K562 (cell line): ENCODE measurements around the gene ZNF627. TPM values are rescaled to one million over a fixed set of nuclear protein-coding genes. Genes with fewer than 3 reads are reported as not detected.
A peak's percentile ranks its signal among the peaks of the same experiment; 100 is the strongest.

Source experiments
- AFF1 ChIP-seq, 2 experiments: fragments of 450-650 bp; IDR thresholded peaks; 2 replicates each; pipeline ENCODE4 v1.6.1; 2018; ENCODE audit warnings: mild to moderate bottlenecking in 2 of 2, low read depth in 1 of 2; ENCODE audit not compliant: partially characterized antibody in 2 of 2
- CBX1 ChIP-seq: sonication (generic); IDR thresholded peaks from 2 replicates; pipeline ENCODE4 v1.6.1; 2016; ENCODE audit warnings: antibody characterized with exemption, low read depth, mild to moderate bottlenecking
- CHD4 ChIP-seq: fragments of 200-600 bp; sonication (generic); IDR thresholded peaks from 3 replicates; pipeline ENCODE4 v1.6.1; 2012; ENCODE audit warnings: low read depth, mild to moderate bottlenecking, mixed read lengths, low read length, inconsistent platforms; ENCODE audit not compliant: insufficient read depth, insufficient replicate concordance, poor library complexity, severe bottlenecking
- CTCFL ChIP-seq: IDR thresholded peaks from 2 replicates; pipeline ENCODE4 v1.6.1; 2011; ENCODE audit warnings: borderline replicate concordance, low read depth, mild to moderate bottlenecking, moderate library complexity, low read length; ENCODE audit not compliant: insufficient read depth, poor library complexity, severe bottlenecking
- EWSR1 ChIP-seq: fragments of 450-650 bp; IDR thresholded peaks from 2 replicates; pipeline ENCODE4 v1.6.1; 2018; ENCODE audit warnings: borderline replicate concordance, mild to moderate bottlenecking, low read depth, moderate library complexity; ENCODE audit not compliant: partially characterized antibody
- HIVEP1 ChIP-seq: fragments of 250-450 bp; sonication (Bioruptor Pico); IDR thresholded peaks from 2 replicates; pipeline ENCODE4 v1.4.0; 2020; ENCODE audit warnings: mild to moderate bottlenecking
- JUND ChIP-seq, 2 experiments: IDR thresholded peaks; 2 replicates in 1 of 2; 3 replicates in 1 of 2; pipeline ENCODE4 v1.6.1; 2011; ENCODE audit warnings: borderline replicate concordance in 2 of 2, low read depth in 2 of 2, low read length in 2 of 2, improper control_type of control experiment in 1 of 2, missing biosample characterization in 1 of 2, missing genetic modification characterization in 1 of 2, missing genetic modification reagents in 1 of 2
- KLF13 ChIP-seq: fragments of 450-650 bp; IDR thresholded peaks from 2 replicates; pipeline ENCODE4 v1.6.1; 2016; ENCODE audit warnings: missing genetic modification characterization, low read depth, mild to moderate bottlenecking, missing compliant biosample characterization, moderate library complexity, borderline replicate concordance
- PTBP1 ChIP-seq: fragments of 200-400 bp; formaldehyde crosslinking; IDR thresholded peaks from 2 replicates; pipeline ENCODE4 v1.6.1; 2017; ENCODE audit warnings: low read depth, low read length
- SFPQ ChIP-seq: fragments of 200-400 bp; formaldehyde crosslinking; IDR thresholded peaks from 2 replicates; pipeline ENCODE4 v1.6.1; 2017; ENCODE audit warnings: mild to moderate bottlenecking, low read depth, low read length, moderate library complexity
- ZNF347 ChIP-seq: fragments of 450-650 bp; formaldehyde crosslinking; IDR thresholded peaks from 2 replicates; pipeline ENCODE4 v1.4.0; 2020; ENCODE audit warnings: low read depth, mild to moderate bottlenecking, moderate library complexity
- polyA plus RNA-seq, 8 experiments: library from polyadenylated mRNA; depleted of rRNA in 4 of 8; stranded (reverse) in 5 of 8; unstranded in 3 of 8; fragments of >200 nt; fragmentation: Nextera tagmentation in 2 of 8; fragmentation: Illumina TruSeq in 1 of 8; extraction: Ambion mirVana in 2 of 8; extraction: Trizol in 1 of 8; gene quantifications; 2 replicates each; pipeline versions ENCODE4 v1.2.1 to v1.2.3, GENCODE V29; 2011 to 2014; ENCODE audit warnings: inconsistent platforms in 1 of 8, missing spikeins in 1 of 8
- total RNA-seq, 7 experiments: library from RNA; depleted of rRNA in 6 of 7; stranded (reverse); fragments of >200 nt in 6 of 7; fragmentation: Illumina TruSeq in 2 of 7; extraction: Trizol in 2 of 7; gene quantifications; 2 replicates each; pipeline versions ENCODE4 v1.2.1 to v1.2.3, GENCODE V29; 2011 to 2021; ENCODE audit warnings: low replicate concordance in 1 of 7
- TF ChIP-seq, protein P1 (sequence below): fragments of 450-650 bp; formaldehyde crosslinking; IDR thresholded peaks from 2 replicates; pipeline ENCODE4 v1.4.0; 2020; ENCODE audit warnings: mild to moderate bottlenecking, mixed read lengths

ZNF627 gene
- total and polyA plus RNA-seq, 9 of the 15 experiments (the other 6 are each of a cell fraction or from before 2014, with no cell fraction given), result 6.4 to 19.9 (median 10.6) TPM

DNA sequence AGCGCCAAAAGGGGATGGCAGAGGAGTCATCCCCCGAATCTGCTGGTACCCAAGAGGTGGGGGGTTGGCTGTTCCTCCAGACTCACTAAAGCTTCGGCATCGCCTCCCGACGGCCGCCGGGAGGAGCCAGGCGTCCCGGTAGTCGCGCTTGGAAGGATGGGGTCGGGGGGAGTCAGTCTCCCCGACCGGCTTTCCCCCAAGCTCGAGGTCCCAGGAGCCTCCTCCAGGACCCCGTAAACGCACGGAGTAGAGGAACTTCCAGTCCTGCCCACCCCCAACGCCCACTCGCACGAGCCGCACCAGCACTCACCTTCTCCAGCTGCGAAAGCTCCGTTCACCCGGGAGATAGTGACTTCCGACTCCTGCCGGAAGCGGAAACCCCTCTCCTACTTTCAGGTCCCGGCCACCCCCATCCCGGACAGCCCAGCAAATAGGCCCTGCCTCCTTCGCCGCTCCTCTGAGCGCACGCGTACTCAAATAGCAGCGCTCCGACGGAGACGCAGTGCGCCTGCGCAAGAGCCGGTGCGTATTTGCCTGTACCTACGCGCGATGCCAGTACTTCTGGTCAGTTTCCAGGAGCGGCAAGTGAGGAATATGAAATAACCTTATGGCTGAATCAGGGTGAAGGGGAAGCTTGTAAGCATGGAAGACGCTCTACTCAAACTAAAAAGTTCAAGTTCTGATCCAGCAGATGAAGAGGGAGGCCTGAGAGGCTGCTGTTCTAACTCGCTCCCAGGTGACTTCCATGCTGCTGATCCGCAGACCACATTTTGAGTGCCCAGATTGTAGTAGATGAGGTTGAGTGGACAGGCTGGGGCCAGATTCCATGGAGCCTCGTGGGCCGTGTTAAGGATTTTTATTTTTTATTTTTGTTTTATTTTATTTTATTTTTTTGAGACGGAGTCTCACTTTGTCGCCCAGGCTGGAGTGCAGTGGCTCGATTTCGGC is 38.1 kb upstream of the ZNF627 start, which contains the start of gene ELOF1 (continued):
- TF ChIP-seq HIVEP1 (CRISPR knock-in tag) (no peak), CHD4 (no peak), CBX1 (0 out of 2 replicates have a peak, but pooled peaks have one; percentile 16), AFF1 (IDR thresholded peaks at IDR 0.05; ENCODE audit: low read depth in 1 of 2, partially characterized antibody in 2 of 2) (peak in 1 of 2 experiments; percentile 6), JUND (IDR thresholded peaks at IDR 0.05; ENCODE audit: borderline replicate concordance, low read depth, low read length) (0 out of 2 replicates have a peak, but pooled peaks have one; percentile 28), JUND (tag; IDR thresholded peaks at IDR 0.05; ENCODE audit: borderline replicate concordance, low read depth, low read length) (peak; percentile 31; the same call in 1 of the 3 replicates), CTCFL (no peak), ZNF347 (CRISPR knock-in tag) (no peak), SFPQ (no peak), EWSR1 (no peak), PTBP1 (0 out of 2 replicates have a peak, but pooled peaks have one; percentile 9), KLF13 (tag) (peak; percentile 53; the same call in 1 of the 2 replicates)
- TF ChIP-seq, protein P1, sequence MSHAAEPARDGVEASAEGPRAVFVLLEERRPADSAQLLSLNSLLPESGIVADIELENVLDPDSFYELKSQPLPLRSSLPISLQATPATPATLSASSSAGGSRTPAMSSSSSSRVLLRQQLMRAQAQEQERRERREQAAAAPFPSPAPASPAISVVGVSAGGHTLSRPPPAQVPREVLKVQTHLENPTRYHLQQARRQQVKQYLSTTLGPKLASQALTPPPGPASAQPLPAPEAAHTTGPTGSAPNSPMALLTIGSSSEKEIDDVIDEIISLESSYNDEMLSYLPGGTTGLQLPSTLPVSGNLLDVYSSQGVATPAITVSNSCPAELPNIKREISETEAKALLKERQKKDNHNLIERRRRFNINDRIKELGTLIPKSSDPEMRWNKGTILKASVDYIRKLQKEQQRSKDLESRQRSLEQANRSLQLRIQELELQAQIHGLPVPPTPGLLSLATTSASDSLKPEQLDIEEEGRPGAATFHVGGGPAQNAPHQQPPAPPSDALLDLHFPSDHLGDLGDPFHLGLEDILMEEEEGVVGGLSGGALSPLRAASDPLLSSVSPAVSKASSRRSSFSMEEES (CRISPR knock-in tag), result no peak
